H1 (cell line): Measurements from ENCODE around the gene KCNT1. TPM values are rescaled to one million over a fixed set of nuclear protein-coding genes. Genes with fewer than 3 reads are reported as not detected.

ENCODE experiments used
- CTCF ChIA-PET: fragments of 300-600 bp; sonication (Branson Sonifier 250); formaldehyde crosslinking; loops from one replicate; lab custom pipeline; 2021; ENCODE audit not compliant: partially characterized antibody; lab: Charles Lee
- POLR2A ChIA-PET: fragments of 300-600 bp; sonication (Branson Sonifier 250); formaldehyde crosslinking; loops from one replicate; lab custom pipeline; 2021; ENCODE audit warnings: inconsistent platforms; ENCODE audit not compliant: partially characterized antibody; lab: Charles Lee
- DNase-seq, 2 experiments: peaks; one replicate each; pipeline versions ENCODE4 v3.0.0 to v3.0.0-alpha.2; 2010 to 2022; ENCODE audit warnings: low spot score in 2 of 2, low read depth in 1 of 2, mixed read lengths in 1 of 2
- FAIRE-seq: peaks from 2 replicates; lab custom pipeline; 2011; peaks lifted over from hg19 to GRCh38; lab: Jason Lieb, UNC
- H2AFZ ChIP-seq: 2 replicates; pipeline ENCODE4 v1.8.1; 2012; ENCODE audit warnings: low read length, inconsistent platforms
- H2AK5ac ChIP-seq: 2 replicates; pipeline ENCODE4 v1.6.1; 2013; ENCODE audit warnings: low read depth, low read length
- H2BK120ac ChIP-seq: replicated peaks from 2 replicates; pipeline ENCODE3; 2013; ENCODE audit warnings: low read depth, low read length, inconsistent platforms
- H2BK12ac ChIP-seq: 2 replicates; pipeline ENCODE4 v1.6.1; 2013; ENCODE audit warnings: low read depth, low read length
- H2BK15ac ChIP-seq: 2 replicates; pipeline ENCODE4 v1.6.1; 2013; ENCODE audit warnings: low read length
- H2BK20ac ChIP-seq: 2 replicates; pipeline ENCODE4 v1.6.1; 2013; ENCODE audit warnings: low read length
- H2BK5ac ChIP-seq: 2 replicates; pipeline ENCODE4 v1.6.1; 2013; ENCODE audit warnings: low read depth, low read length
- H3K14ac ChIP-seq: 2 replicates; pipeline ENCODE4 v1.6.1; 2013; ENCODE audit warnings: inconsistent platforms; ENCODE audit not compliant: insufficient read length
- H3K18ac ChIP-seq: 2 replicates; pipeline ENCODE4 v1.6.1; 2013; ENCODE audit warnings: low read length; ENCODE audit errors: extremely low read depth
- H3K23ac ChIP-seq: 2 replicates; pipeline ENCODE4 v1.6.1; 2013; ENCODE audit warnings: inconsistent platforms; ENCODE audit not compliant: insufficient read length
- H3K23me2 ChIP-seq: 2 replicates; pipeline ENCODE4 v1.6.1; 2013; ENCODE audit warnings: low read depth, low read length
- H3K27ac ChIP-seq: 2 replicates; pipeline ENCODE4 v1.6.1; 2011; ENCODE audit warnings: low read depth, low read length, inconsistent platforms
- H3K27me3 ChIP-seq, 4 experiments: replicated peaks in 1 of 4; 1 replicate in 1 of 4; 2 replicates in 3 of 4; pipeline versions ENCODE4 v1.6.1 to v1.8.1; 2011 to 2013; ENCODE audit warnings: low read length in 3 of 4, mild to moderate bottlenecking in 3 of 4, inconsistent platforms in 2 of 4, mixed read lengths in 2 of 4, moderate library complexity in 1 of 4; ENCODE audit not compliant: control insufficient read depth in 3 of 4, insufficient read depth in 3 of 4; ENCODE audit errors: extremely low read depth in 1 of 4
- H3K36me3 ChIP-seq, 4 experiments: 2 replicates each; pipeline versions ENCODE4 v1.6.1 to v1.8.1; 2011 to 2013; ENCODE audit warnings: mild to moderate bottlenecking in 4 of 4, low read length in 3 of 4, moderate library complexity in 2 of 4, control low read depth in 1 of 4, inconsistent platforms in 1 of 4; ENCODE audit not compliant: insufficient read depth in 4 of 4, control insufficient read depth in 2 of 4
- H3K4ac ChIP-seq: replicated peaks from 2 replicates; pipeline ENCODE3; 2013; ENCODE audit warnings: low read length, low read depth, mixed read lengths, inconsistent platforms; ENCODE audit not compliant: insufficient read length
- H3K4me1 ChIP-seq, 4 experiments: replicated peaks in 1 of 4; 1 replicate in 1 of 4; 2 replicates in 3 of 4; pipeline versions ENCODE4 v1.6.1 to v1.8.1; 2011 to 2013; ENCODE audit warnings: low read length in 3 of 4, inconsistent platforms in 2 of 4, mixed read lengths in 1 of 4; ENCODE audit not compliant: insufficient read depth in 4 of 4, control insufficient read depth in 3 of 4
- H3K4me2 ChIP-seq, 2 experiments: 2 replicates each; pipeline versions ENCODE4 v1.6.1 to v1.8.1; 2011 to 2013; ENCODE audit warnings: low read depth in 2 of 2, low read length in 2 of 2, control low read depth in 1 of 2, inconsistent platforms in 1 of 2, mild to moderate bottlenecking in 1 of 2; ENCODE audit not compliant: insufficient read depth in 1 of 2
- H3K4me3 ChIP-seq, 4 experiments: fragments of 200-600, 300-600 bp in 1 of 4; sonication (generic), shearing (Covaris generic), sonication (Bioruptor Twin) in 1 of 4; 2 replicates each; pipeline versions ENCODE4 v1.5.1 to v1.8.1; 2011 to 2016; ENCODE audit warnings: low read length in 4 of 4, low read depth in 3 of 4, control low read depth in 2 of 4, inconsistent platforms in 2 of 4, mild to moderate bottlenecking in 2 of 4, mixed read lengths in 1 of 4, moderate library complexity in 1 of 4; ENCODE audit not compliant: insufficient read depth in 2 of 4; ENCODE audit errors: extremely low read depth in 1 of 4
- H3K56ac ChIP-seq: replicated peaks from 2 replicates; pipeline ENCODE3; 2013; ENCODE audit warnings: low read depth, mild to moderate bottlenecking, mixed read lengths, low read length, inconsistent platforms; ENCODE audit not compliant: insufficient read length
- H3K79me1 ChIP-seq: 2 replicates; pipeline ENCODE4 v1.6.1; 2013; ENCODE audit warnings: low read depth, low read length, control low read depth
- H3K79me2 ChIP-seq, 2 experiments: 2 replicates each; pipeline versions ENCODE4 v1.6.1 to v1.8.1; 2012 to 2013; ENCODE audit warnings: low read length in 2 of 2, mild to moderate bottlenecking in 2 of 2, inconsistent platforms in 1 of 2; ENCODE audit not compliant: insufficient read depth in 2 of 2, control insufficient read depth in 1 of 2
- H3K9ac ChIP-seq, 4 experiments: replicated peaks in 1 of 4; 1 replicate in 1 of 4; 2 replicates in 3 of 4; pipeline versions ENCODE4 v1.6.1 to v1.8.1; 2011 to 2013; ENCODE audit warnings: low read depth in 3 of 4, low read length in 3 of 4, control low read depth in 2 of 4, mild to moderate bottlenecking in 2 of 4, moderate library complexity in 2 of 4, inconsistent platforms in 1 of 4; ENCODE audit errors: extremely low read depth in 1 of 4
- H3K9me3 ChIP-seq, 2 experiments: 2 replicates each; pipeline versions ENCODE4 v1.6.1 to v1.8.1; 2012 to 2013; ENCODE audit warnings: mild to moderate bottlenecking in 2 of 2, moderate library complexity in 2 of 2, control low read depth in 1 of 2, inconsistent platforms in 1 of 2, low read depth in 1 of 2, low read length in 1 of 2, mixed read lengths in 1 of 2; ENCODE audit not compliant: insufficient read depth in 2 of 2
- H4K20me1 ChIP-seq, 2 experiments: replicated peaks in 1 of 2; 2 replicates each; pipeline versions ENCODE3 to v1.8.1; 2011 to 2013; ENCODE audit warnings: inconsistent platforms in 2 of 2, low read length in 2 of 2, mild to moderate bottlenecking in 1 of 2; ENCODE audit not compliant: insufficient read depth in 2 of 2, control insufficient read depth in 1 of 2
- H4K5ac ChIP-seq: 2 replicates; pipeline ENCODE4 v1.6.1; 2013; ENCODE audit warnings: low read length, low read depth, mixed read lengths, inconsistent platforms; ENCODE audit not compliant: insufficient read length
- H4K8ac ChIP-seq: 2 replicates; pipeline ENCODE4 v1.8.0; 2013; ENCODE audit warnings: mild to moderate bottlenecking, moderate library complexity, low read length, inconsistent platforms; ENCODE audit not compliant: insufficient read depth; ENCODE audit errors: extremely low read depth
- H4K91ac ChIP-seq: replicated peaks from 2 replicates; pipeline ENCODE3; 2013; ENCODE audit warnings: low read length, mixed read lengths, inconsistent platforms; ENCODE audit not compliant: insufficient read length
- ASH2L ChIP-seq: fragments of 200-600, 300-600 bp; sonication (generic); IDR thresholded peaks from one replicate; pipeline ENCODE4 v1.7.1; 2017; ENCODE audit warnings: low read length
- BACH1 ChIP-seq: IDR thresholded peaks from 2 replicates; pipeline ENCODE4 v1.6.1; 2012; ENCODE audit warnings: low read length, improper control_type of control experiment
- BRCA1 ChIP-seq: IDR thresholded peaks from 2 replicates; pipeline ENCODE4 v1.6.1; 2012; ENCODE audit warnings: low read depth, low read length, improper control_type of control experiment
- HDAC6 ChIP-seq: IDR thresholded peaks from one replicate; pipeline ENCODE4 v1.7.1; 2012; ENCODE audit warnings: low read depth, mild to moderate bottlenecking, inconsistent platforms, low read length, moderate library complexity
- ZNF274 ChIP-seq: IDR thresholded peaks from 2 replicates; pipeline ENCODE4 v1.7.0; 2012; ENCODE audit warnings: low read length, borderline replicate concordance; ENCODE audit errors: extremely low read depth
- WGBS, 2 experiments: shearing (Covaris generic) in 1 of 2; methylation state at CpG; one replicate each; pipeline versions ENCODE4 v1.1.6 to v1.1.7; 2013 to 2015; ENCODE audit warnings: low lambda C conversion rate in 2 of 2, mixed read lengths in 2 of 2, inconsistent platforms in 1 of 2, low coverage in 1 of 2, missing lambda C conversion rate in 1 of 2; ENCODE audit not compliant: insufficient replicate concordance in 2 of 2, insufficient coverage in 1 of 2, insufficient read length in 1 of 2; ENCODE audit errors: extremely low coverage in 1 of 2, missing lambda C conversion rate in 1 of 2; 5-methylcytosine and 5-hydroxymethylcytosine counted together
- polyA plus RNA-seq, 7 experiments: library from polyadenylated mRNA; depleted of rRNA in 3 of 7; stranded (reverse) in 5 of 7; unstranded in 2 of 7; fragments of >200 nt in 5 of 7; fragments of 200-250 nt in 2 of 7; gene quantifications; 1 replicate in 5 of 7; 2 replicates in 1 of 7; 4 replicates in 1 of 7; pipeline versions ENCODE4 v1.2.1 to v1.2.3, GENCODE V29; 2011 to 2013; ENCODE audit warnings: missing spikeins in 2 of 7, mixed read lengths in 2 of 7
- total RNA-seq: library from RNA; stranded (reverse); fragmentation: NEBNext Ultra II Directional; extraction: Animal tissue kit (Norgen Biotek cat#: 25700); gene quantifications from 2 replicates; pipeline ENCODE4 v1.2.1, GENCODE V29; 2021
- TF ChIP-seq, protein P1 (sequence below): IDR thresholded peaks from 2 replicates; pipeline ENCODE4 v1.6.1; 2012; ENCODE audit warnings: low read length, inconsistent platforms
- TF ChIP-seq, protein P2 (sequence below), 3 experiments: IDR thresholded peaks; 1 replicate in 2 of 3; 2 replicates in 1 of 3; pipeline versions ENCODE4 v1.5.1 to v1.6.1; 2011; ENCODE audit warnings: low read length in 3 of 3, mild to moderate bottlenecking in 3 of 3, inconsistent platforms in 2 of 3, low read depth in 1 of 3, moderate library complexity in 1 of 3; ENCODE audit not compliant: insufficient read depth in 1 of 3; ENCODE audit errors: control extremely low read depth in 1 of 3
- TF ChIP-seq, protein P3 (sequence below): IDR thresholded peaks from 2 replicates; pipeline ENCODE4 v1.6.1; 2011; ENCODE audit warnings: low read length, improper control_type of control experiment

Gene KCNT1
- total and polyA plus RNA-seq, 2 of the 8 experiments (the other 6 are each of a cell fraction or from before 2014, with no cell fraction given), result 0.13 to 0.20 TPM

DNA sequence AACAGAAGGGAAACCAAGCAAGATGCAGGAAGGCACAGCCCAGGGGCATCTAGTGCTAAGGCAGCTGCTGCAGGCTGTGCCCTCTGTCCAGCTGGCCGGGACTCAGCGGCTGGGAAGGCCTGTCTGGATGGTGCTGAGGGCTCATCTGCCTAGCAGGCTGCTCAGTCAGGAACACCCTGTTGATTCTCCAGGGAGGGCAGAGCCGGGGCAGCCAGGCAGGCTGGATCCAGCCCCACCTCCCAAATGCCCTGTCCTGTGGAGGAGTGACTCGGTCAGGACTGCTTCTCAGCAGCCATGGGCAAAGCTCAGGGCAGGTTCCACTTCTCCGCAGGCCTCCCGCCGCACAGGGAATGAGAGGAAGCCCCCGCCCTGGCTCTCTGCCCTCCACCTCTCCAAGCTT, 46.7 kb upstream of the KCNT1 start:
- Histone ChIP-seq H3K79me2 (no peaks in the 10 kb centered on the region), H2BK120ac (no peak overlapping the region), H2BK20ac (no peak overlapping the region), H3K9ac (no peak overlapping the region), H3K4me2 (no peak overlapping the region), H3K18ac (no peak overlapping the region), H3K56ac (no peak overlapping the region), H3K27me3 (no peaks in the 10 kb centered on the region), H2BK5ac (no peak overlapping the region), H4K91ac (no peak overlapping the region), H2AK5ac (no peak overlapping the region), H3K4me3 (no peak overlapping the region), H3K9me3 (peaks cover 56 to 65% of the 10 kb centered on the region in 2 experiments), H3K36me3 (peaks cover 2 to 61% (median 6%) of the 10 kb centered on the region in 4 experiments; a peak in 7 of 8 replicates), H3K27ac (no peak overlapping the region), H3K4ac (no peak overlapping the region), H4K5ac (no peak overlapping the region), H4K8ac (no peak overlapping the region; the same call in 1 of the 2 replicates), H3K14ac (no peak overlapping the region), H3K23me2 (peaks cover 4% of the 10 kb centered on the region), H2BK12ac (no peak overlapping the region), H2AFZ (no peak overlapping the region), H3K23ac (no peak overlapping the region), H3K4me1 (peaks cover 3 to 4% (median 3%) of the 10 kb centered on the region in 4 experiments; a peak in 6 of 7 replicates), H4K20me1 (peaks cover 0 to 3% of the 10 kb centered on the region in 2 experiments), H3K79me1 (no peaks in the 10 kb centered on the region), H2BK15ac (no peak overlapping the region)
- FAIRE-seq (no peak), DNase-seq (no peak)
- ChIA-PET POLR2A (interaction anchor here (1.1 kb wide), 1 partner anchor 8 kb away, joined by 3 read pairs; no protein-coding TSS in a partner anchor), CTCF (interaction anchor here (0.9 kb wide), 1 partner anchor 53 kb away, joined by 3 read pairs; no protein-coding TSS in a partner anchor)
- WGBS, 2 experiments, result 95% methylated on average over 8 of the region's 8 CpGs; no CpG with 5 or more reads in 1 of the 2 experiments
- no peak for TF ChIP-seq ZNF274
- TF ChIP-seq BRCA1, result no peak
- TF ChIP-seq, protein P1, sequence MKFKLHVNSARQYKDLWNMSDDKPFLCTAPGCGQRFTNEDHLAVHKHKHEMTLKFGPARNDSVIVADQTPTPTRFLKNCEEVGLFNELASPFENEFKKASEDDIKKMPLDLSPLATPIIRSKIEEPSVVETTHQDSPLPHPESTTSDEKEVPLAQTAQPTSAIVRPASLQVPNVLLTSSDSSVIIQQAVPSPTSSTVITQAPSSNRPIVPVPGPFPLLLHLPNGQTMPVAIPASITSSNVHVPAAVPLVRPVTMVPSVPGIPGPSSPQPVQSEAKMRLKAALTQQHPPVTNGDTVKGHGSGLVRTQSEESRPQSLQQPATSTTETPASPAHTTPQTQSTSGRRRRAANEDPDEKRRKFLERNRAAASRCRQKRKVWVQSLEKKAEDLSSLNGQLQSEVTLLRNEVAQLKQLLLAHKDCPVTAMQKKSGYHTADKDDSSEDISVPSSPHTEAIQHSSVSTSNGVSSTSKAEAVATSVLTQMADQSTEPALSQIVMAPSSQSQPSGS, result no peak
- TF ChIP-seq, protein P2, sequence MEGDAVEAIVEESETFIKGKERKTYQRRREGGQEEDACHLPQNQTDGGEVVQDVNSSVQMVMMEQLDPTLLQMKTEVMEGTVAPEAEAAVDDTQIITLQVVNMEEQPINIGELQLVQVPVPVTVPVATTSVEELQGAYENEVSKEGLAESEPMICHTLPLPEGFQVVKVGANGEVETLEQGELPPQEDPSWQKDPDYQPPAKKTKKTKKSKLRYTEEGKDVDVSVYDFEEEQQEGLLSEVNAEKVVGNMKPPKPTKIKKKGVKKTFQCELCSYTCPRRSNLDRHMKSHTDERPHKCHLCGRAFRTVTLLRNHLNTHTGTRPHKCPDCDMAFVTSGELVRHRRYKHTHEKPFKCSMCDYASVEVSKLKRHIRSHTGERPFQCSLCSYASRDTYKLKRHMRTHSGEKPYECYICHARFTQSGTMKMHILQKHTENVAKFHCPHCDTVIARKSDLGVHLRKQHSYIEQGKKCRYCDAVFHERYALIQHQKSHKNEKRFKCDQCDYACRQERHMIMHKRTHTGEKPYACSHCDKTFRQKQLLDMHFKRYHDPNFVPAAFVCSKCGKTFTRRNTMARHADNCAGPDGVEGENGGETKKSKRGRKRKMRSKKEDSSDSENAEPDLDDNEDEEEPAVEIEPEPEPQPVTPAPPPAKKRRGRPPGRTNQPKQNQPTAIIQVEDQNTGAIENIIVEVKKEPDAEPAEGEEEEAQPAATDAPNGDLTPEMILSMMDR (IDR thresholded peaks at IDR 0.05; ENCODE audit: control extremely low read depth in 1 of 3, insufficient read depth in 1 of 3, low read depth in 1 of 3, low read length in 3 of 3), result no peak
- no peak for TF ChIP-seq HDAC6
- TF ChIP-seq, protein P3, sequence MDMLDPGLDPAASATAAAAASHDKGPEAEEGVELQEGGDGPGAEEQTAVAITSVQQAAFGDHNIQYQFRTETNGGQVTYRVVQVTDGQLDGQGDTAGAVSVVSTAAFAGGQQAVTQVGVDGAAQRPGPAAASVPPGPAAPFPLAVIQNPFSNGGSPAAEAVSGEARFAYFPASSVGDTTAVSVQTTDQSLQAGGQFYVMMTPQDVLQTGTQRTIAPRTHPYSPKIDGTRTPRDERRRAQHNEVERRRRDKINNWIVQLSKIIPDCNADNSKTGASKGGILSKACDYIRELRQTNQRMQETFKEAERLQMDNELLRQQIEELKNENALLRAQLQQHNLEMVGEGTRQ, result no peak
- TF ChIP-seq BACH1, result no peak
- no peak for TF ChIP-seq ASH2L
